ENCODE data around the gene PRKCA. TPM values are rescaled to one million over a fixed set of nuclear protein-coding genes. Genes with fewer than 3 reads are reported as not detected.
A peak's percentile ranks its signal among the peaks of the same experiment; 100 is the strongest.

The PRKCA gene
- total and polyA plus RNA-seq, 3 experiments from 2014 or later = 1.8 to 74.1 (median 73.9) TPM

- peaks cover 0 to 2% (median 0%) of the 10 kb centered on the region in 5 donors for H3K9me3 Mint-ChIP-seq
- no peak overlapping the region for H3K27ac ChIP-seq (ENCODE audit: low read depth, low read length)
- H3K4me3 ChIP-seq (ENCODE audit: low read length) = no peak overlapping the region
- peak overlapping the region in 2 of 8 donors; percentile 24 to 29 for H3K27ac Mint-ChIP-seq
- ChIA-PET CTCF (interaction anchor here (1.2 kb wide), 1 partner anchor 9 kb away, joined by 3 read pairs; no protein-coding TSS in a partner anchor), POLR2A (no interaction called here)
- no peaks in the 10 kb centered on the region for H3K27me3 Mint-ChIP-seq
- H3K36me3 ChIP-seq (ENCODE audit: insufficient read depth, low read length) = no peaks in the 10 kb centered on the region
- H3K4me1 Mint-ChIP-seq = peaks cover 8 to 25% (median 20%) of the 10 kb centered on the region in 3 donors
- H3K36me3 Mint-ChIP-seq = no peaks in the 10 kb centered on the region
- H3K27me3 ChIP-seq (ENCODE audit: insufficient read depth, low read length, poor library complexity, severe bottlenecking) = no peaks in the 10 kb centered on the region
- no peak overlapping the region for H3K4me3 Mint-ChIP-seq
- peaks cover 46% of the 10 kb centered on the region for H3K4me1 ChIP-seq (ENCODE audit: insufficient read depth, low read length)
- no peak for DNase-seq
- no peaks in the 10 kb centered on the region for H3K9me3 ChIP-seq (ENCODE audit: low read length)
These were observed 114.9 kb downstream of the PRKCA start for GRCh38 chr17:66417300-66417719.

GRCh38 chr17:66420961-66421371, 118.6 kb downstream of the PRKCA start:
- peaks cover 0 to 2% (median 0%) of the 10 kb centered on the region in 3 donors for H3K36me3 Mint-ChIP-seq
- no peaks in the 10 kb centered on the region for H3K27me3 Mint-ChIP-seq
- no peaks in the 10 kb centered on the region for H3K36me3 ChIP-seq (ENCODE audit: insufficient read depth, low read length)
- no peak for DNase-seq
- no peaks in the 10 kb centered on the region for H3K27me3 ChIP-seq (ENCODE audit: insufficient read depth, low read length, poor library complexity, severe bottlenecking)
- no peak overlapping the region for H3K27ac ChIP-seq (ENCODE audit: low read depth, low read length)
- H3K9me3 ChIP-seq (ENCODE audit: low read length) = no peaks in the 10 kb centered on the region
- no peak overlapping the region for H3K27ac Mint-ChIP-seq
- no peak overlapping the region for H3K4me3 ChIP-seq (ENCODE audit: low read length)
- ChIA-PET CTCF (no interaction called here), POLR2A (no interaction called here)
- H3K4me3 Mint-ChIP-seq = no peak overlapping the region
- H3K4me1 Mint-ChIP-seq = peaks cover 14 to 28% (median 25%) of the 10 kb centered on the region in 3 donors
- H3K4me1 ChIP-seq (ENCODE audit: insufficient read depth, low read length) = peaks cover 19% of the 10 kb centered on the region
- no peaks in the 10 kb centered on the region for H3K9me3 Mint-ChIP-seq

GRCh38 chr17:66422186-66422585, 119.8 kb downstream of the PRKCA start:
- H3K27ac ChIP-seq (ENCODE audit: low read depth, low read length) = no peak overlapping the region
- H3K4me3 ChIP-seq (ENCODE audit: low read length) = no peak overlapping the region
- Mint-ChIP-seq H3K27ac (no peak overlapping the region), H3K9me3 (no peaks in the 10 kb centered on the region), H3K4me3 (no peak overlapping the region), H3K36me3 (peaks cover 0 to 2% (median 0%) of the 10 kb centered on the region in 3 donors), H3K27me3 (no peaks in the 10 kb centered on the region), H3K4me1 (peaks cover 21 to 35% (median 32%) of the 10 kb centered on the region in 3 donors)
- H3K27me3 ChIP-seq (ENCODE audit: insufficient read depth, low read length, poor library complexity, severe bottlenecking) = no peaks in the 10 kb centered on the region
- ChIA-PET CTCF (no interaction called here), POLR2A (no interaction called here)
- DNase-seq = no peak
- H3K36me3 ChIP-seq (ENCODE audit: insufficient read depth, low read length) = no peaks in the 10 kb centered on the region
- H3K4me1 ChIP-seq (ENCODE audit: insufficient read depth, low read length) = peaks cover 21% of the 10 kb centered on the region
- H3K9me3 ChIP-seq (ENCODE audit: low read length) = no peaks in the 10 kb centered on the region

- Mint-ChIP-seq H3K27me3 (no peaks in the 10 kb centered on the region), H3K9me3 (no peaks in the 10 kb centered on the region), H3K4me3 (no peak overlapping the region), H3K27ac (peak overlapping the region in 2 of 8 donors; percentile 1 to 10), H3K36me3 (peaks cover 0 to 3% (median 0%) of the 10 kb centered on the region in 3 donors), H3K4me1 (peaks cover 24 to 39% (median 35%) of the 10 kb centered on the region in 3 donors)
- DNase-seq = no peak
- POLR2A ChIA-PET = no interaction called here
- CTCF ChIA-PET = no interaction called here
- no peaks in the 10 kb centered on the region for H3K27me3 ChIP-seq (ENCODE audit: insufficient read depth, low read length, poor library complexity, severe bottlenecking)
- no peaks in the 10 kb centered on the region for H3K9me3 ChIP-seq (ENCODE audit: low read length)
- no peaks in the 10 kb centered on the region for H3K36me3 ChIP-seq (ENCODE audit: insufficient read depth, low read length)
- no peak overlapping the region for H3K4me3 ChIP-seq (ENCODE audit: low read length)
- H3K27ac ChIP-seq (ENCODE audit: low read depth, low read length) = no peak overlapping the region
- peaks cover 21% of the 10 kb centered on the region for H3K4me1 ChIP-seq (ENCODE audit: insufficient read depth, low read length)
These were observed 120.9 kb downstream of the PRKCA start for GRCh38 chr17:66423056-66423955.

GRCh38 chr17:66425756-66426396, 123.5 kb downstream of the PRKCA start:
- Mint-ChIP-seq H3K27me3 (no peaks in the 10 kb centered on the region), H3K36me3 (peaks cover 0 to 3% (median 0%) of the 10 kb centered on the region in 3 donors), H3K4me1 (peaks cover 23 to 43% (median 29%) of the 10 kb centered on the region in 3 donors), H3K4me3 (peak overlapping the region in 6 of 7 donors; percentile 49 to 78 (median 68)), H3K9me3 (no peaks in the 10 kb centered on the region), H3K27ac (peak overlapping the region; percentile 12 to 87 (median 44))
- ChIA-PET CTCF (interaction anchor here (0.6 to 2.4 kb wide), 3 partner anchors 23 to 170 kb away, joined by 3 to 10 read pairs (median 3); no protein-coding TSS in a partner anchor), POLR2A (no interaction called here)
- no peak overlapping the region for H3K4me3 ChIP-seq (ENCODE audit: low read length)
- no peak overlapping the region for H3K27ac ChIP-seq (ENCODE audit: low read depth, low read length)
- H3K9me3 ChIP-seq (ENCODE audit: low read length) = no peaks in the 10 kb centered on the region
- no peak for DNase-seq
- H3K4me1 ChIP-seq (ENCODE audit: insufficient read depth, low read length) = peaks cover 21% of the 10 kb centered on the region
- no peaks in the 10 kb centered on the region for H3K36me3 ChIP-seq (ENCODE audit: insufficient read depth, low read length)
- no peaks in the 10 kb centered on the region for H3K27me3 ChIP-seq (ENCODE audit: insufficient read depth, low read length, poor library complexity, severe bottlenecking)

GRCh38 chr17:66426397-66427033, 124.1 kb downstream of the PRKCA start:
- H3K27ac ChIP-seq (ENCODE audit: low read depth, low read length) = no peak overlapping the region
- Mint-ChIP-seq H3K4me1 (peaks cover 23 to 43% (median 25%) of the 10 kb centered on the region in 3 donors), H3K27ac (peak overlapping the region; percentile 12 to 87 (median 46)), H3K36me3 (peaks cover 0 to 3% (median 0%) of the 10 kb centered on the region in 3 donors), H3K27me3 (no peaks in the 10 kb centered on the region), H3K4me3 (peak overlapping the region in 6 of 7 donors; percentile 49 to 78 (median 68)), H3K9me3 (no peaks in the 10 kb centered on the region)
- H3K4me1 ChIP-seq (ENCODE audit: insufficient read depth, low read length) = peaks cover 19% of the 10 kb centered on the region
- H3K27me3 ChIP-seq (ENCODE audit: insufficient read depth, low read length, poor library complexity, severe bottlenecking) = no peaks in the 10 kb centered on the region
- peak in 4 of 5 donors; percentile 1 to 67 (median 48) for DNase-seq
- H3K36me3 ChIP-seq (ENCODE audit: insufficient read depth, low read length) = no peaks in the 10 kb centered on the region
- CTCF ChIA-PET = interaction anchor here (0.6 to 2.4 kb wide), 5 partner anchors 8 to 171 kb away, joined by 3 to 10 read pairs (median 3); no protein-coding TSS in a partner anchor
- H3K9me3 ChIP-seq (ENCODE audit: low read length) = no peaks in the 10 kb centered on the region
- POLR2A ChIA-PET = no interaction called here
- no peak overlapping the region for H3K4me3 ChIP-seq (ENCODE audit: low read length)

GRCh38 chr17:66427134-66427533, 124.7 kb downstream of the PRKCA start:
- ChIA-PET POLR2A (no interaction called here), CTCF (interaction anchor here (0.6 to 2.4 kb wide), 5 partner anchors 9 to 171 kb away, joined by 3 to 10 read pairs (median 3); no protein-coding TSS in a partner anchor)
- DNase-seq = no peak
- Mint-ChIP-seq H3K4me3 (no peak overlapping the region), H3K9me3 (no peaks in the 10 kb centered on the region), H3K36me3 (peaks cover 0 to 3% (median 0%) of the 10 kb centered on the region in 3 donors), H3K4me1 (peaks cover 21 to 41% (median 26%) of the 10 kb centered on the region in 3 donors), H3K27ac (peak overlapping the region in 1 of 8 donors; percentile 28), H3K27me3 (no peaks in the 10 kb centered on the region)
- Histone ChIP-seq H3K27ac (ENCODE audit: low read depth, low read length) (no peak overlapping the region), H3K4me3 (ENCODE audit: low read length) (no peak overlapping the region), H3K4me1 (ENCODE audit: insufficient read depth, low read length) (peaks cover 17% of the 10 kb centered on the region), H3K27me3 (ENCODE audit: insufficient read depth, low read length, poor library complexity, severe bottlenecking) (no peaks in the 10 kb centered on the region), H3K9me3 (ENCODE audit: low read length) (no peaks in the 10 kb centered on the region), H3K36me3 (ENCODE audit: insufficient read depth, low read length) (no peaks in the 10 kb centered on the region)

Measured in CD8-positive, alpha-beta memory T cell (primary cell).